Measurements from ENCODE around the gene PPP1R16B.
A peak's percentile ranks its signal among the peaks of the same experiment; 100 is the strongest.

The PPP1R16B gene

GRCh38 chr20:38962044-38962927 is 156.8 kb downstream of the PPP1R16B start, which contains the start of gene DHX35:
Gene DHX35 (plus strand): TSS chr20:38962344. CDS start chr20:38962368, 24 bp downstream.
- Histone ChIP-seq H3K27ac (ENCODE audit: low read depth, low read length) (peak within 1 kb of the TSS; percentile 80), H3F3A (ENCODE audit: control insufficient read depth, insufficient read depth) (peaks cover 16% of the 10 kb centered on the region; the same call in 1 of the 2 replicates), H3K4me2 (ENCODE audit: low read length) (peak within 1 kb of the TSS; percentile 91), H3K36me3 (ENCODE audit: control insufficient read depth, low read length) (peaks cover 8% of the 10 kb centered on the region), H3K79me2 (ENCODE audit: control insufficient read depth, low read length) (peaks cover 62% of the 10 kb centered on the region), H4K20me1 (ENCODE audit: control insufficient read depth, insufficient read depth, low read depth, low read length) (no peaks in the 10 kb centered on the region), H3K27me3 (ENCODE audit: control insufficient read depth, low read length) (no peaks in the 10 kb centered on the region), H3K4me1 (ENCODE audit: control insufficient read depth, low read length) (peaks cover 22% of the 10 kb centered on the region), H3K4me3 (ENCODE audit: low read length) (peak within 1 kb of the TSS; percentile 73), H3K9me2 (replicated peaks; ENCODE audit: control insufficient read depth, low read length) (no peaks in the 10 kb centered on the region), H3K9me3 (ENCODE audit: control insufficient read depth, insufficient read depth, low read length) (no peaks in the 10 kb centered on the region)
- TF ChIP-seq CTCF (IDR thresholded peaks at IDR 0.05; ENCODE audit: low read depth, low read length, poor library complexity, severe bottlenecking) (peak; percentile 56), EZH2phosphoT487 (IDR thresholded peaks at IDR 0.05; ENCODE audit: borderline replicate concordance, low read length) (no peak)

GRCh38 chr20:38962928-38963401 is 157.5 kb downstream of the PPP1R16B start:
- Histone ChIP-seq H3K4me2 (ENCODE audit: low read length) (peak overlapping the region; percentile 85), H3K9me3 (ENCODE audit: control insufficient read depth, insufficient read depth, low read length) (no peaks in the 10 kb centered on the region), H3K4me1 (ENCODE audit: control insufficient read depth, low read length) (peaks cover 22% of the 10 kb centered on the region), H3K4me3 (ENCODE audit: low read length) (peak overlapping the region; percentile 73), H3K9me2 (replicated peaks; ENCODE audit: control insufficient read depth, low read length) (no peaks in the 10 kb centered on the region), H3K79me2 (ENCODE audit: control insufficient read depth, low read length) (peaks cover 66% of the 10 kb centered on the region), H3F3A (ENCODE audit: control insufficient read depth, insufficient read depth) (peaks cover 15% of the 10 kb centered on the region; the same call in 1 of the 2 replicates), H4K20me1 (ENCODE audit: control insufficient read depth, insufficient read depth, low read depth, low read length) (no peaks in the 10 kb centered on the region), H3K27me3 (ENCODE audit: control insufficient read depth, low read length) (no peaks in the 10 kb centered on the region), H3K27ac (ENCODE audit: low read depth, low read length) (peak overlapping the region; percentile 80), H3K36me3 (ENCODE audit: control insufficient read depth, low read length) (peaks cover 8% of the 10 kb centered on the region)
- TF ChIP-seq EZH2phosphoT487 (IDR thresholded peaks at IDR 0.05; ENCODE audit: borderline replicate concordance, low read length): no peak
- TF ChIP-seq CTCF (IDR thresholded peaks at IDR 0.05; ENCODE audit: low read depth, low read length, poor library complexity, severe bottlenecking): no peak

GRCh38 chr20:38963745-38964144 is 158.2 kb downstream of the PPP1R16B start:
- TF ChIP-seq EZH2phosphoT487 (IDR thresholded peaks at IDR 0.05; ENCODE audit: borderline replicate concordance, low read length): no peak
- no peak for TF ChIP-seq CTCF (IDR thresholded peaks at IDR 0.05; ENCODE audit: low read depth, low read length, poor library complexity, severe bottlenecking)
- H3K9me2 ChIP-seq (replicated peaks; ENCODE audit: control insufficient read depth, low read length): no peaks in the 10 kb centered on the region
- peak overlapping the region; percentile 85 for H3K4me2 ChIP-seq (ENCODE audit: low read length)
- H3K4me3 ChIP-seq (ENCODE audit: low read length): peak overlapping the region; percentile 73
- H3K27me3 ChIP-seq (ENCODE audit: control insufficient read depth, low read length): no peaks in the 10 kb centered on the region
- peaks cover 22% of the 10 kb centered on the region for H3K4me1 ChIP-seq (ENCODE audit: control insufficient read depth, low read length)
- H4K20me1 ChIP-seq (ENCODE audit: control insufficient read depth, insufficient read depth, low read depth, low read length): no peaks in the 10 kb centered on the region
- peaks cover 66% of the 10 kb centered on the region for H3K79me2 ChIP-seq (ENCODE audit: control insufficient read depth, low read length)
- no peaks in the 10 kb centered on the region for H3K9me3 ChIP-seq (ENCODE audit: control insufficient read depth, insufficient read depth, low read length)
- no peak overlapping the region for H3K27ac ChIP-seq (ENCODE audit: low read depth, low read length)
- H3F3A ChIP-seq (ENCODE audit: control insufficient read depth, insufficient read depth): peaks cover 13% of the 10 kb centered on the region; the same call in 1 of the 2 replicates
- peaks cover 8% of the 10 kb centered on the region for H3K36me3 ChIP-seq (ENCODE audit: control insufficient read depth, low read length)
